Liver (tissue), 9 donors: ENCODE results near the gene LMTK2. TPM values are rescaled to one million over a fixed set of nuclear protein-coding genes. Genes with fewer than 3 reads are reported as not detected.

Source experiments
- DNase-seq: peaks from one replicate; pipeline ENCODE4 v3.0.0-alpha.2; 2017; ENCODE audit warnings: low spot score
- H3K27ac ChIP-seq, 2 donors: one replicate each; pipeline ENCODE4 v1.7.0; 2013; ENCODE audit warnings: inconsistent platforms in 2 of 2, low read length in 2 of 2, control low read depth in 1 of 2, low read depth in 1 of 2, mild to moderate bottlenecking in 1 of 2
- H3K27me3 ChIP-seq, 4 donors: one replicate each; pipeline versions ENCODE4 v1.6.1 to v1.7.0; 2013; ENCODE audit warnings: low read length in 3 of 4, inconsistent platforms in 1 of 4, mild to moderate bottlenecking in 1 of 4, moderate library complexity in 1 of 4; ENCODE audit not compliant: control insufficient read depth in 4 of 4, insufficient read depth in 4 of 4
- H3K36me3 ChIP-seq, 4 donors: one replicate each; pipeline versions ENCODE4 v1.6.1 to v1.7.0; 2013; ENCODE audit warnings: low read length in 3 of 4, mild to moderate bottlenecking in 3 of 4, low read depth in 1 of 4, moderate library complexity in 1 of 4; ENCODE audit not compliant: control insufficient read depth in 4 of 4, insufficient read depth in 3 of 4
- H3K4me1 ChIP-seq, 4 donors: one replicate each; pipeline versions ENCODE4 v1.6.1 to v1.7.0; 2013; ENCODE audit warnings: low read length in 3 of 4, mild to moderate bottlenecking in 3 of 4, moderate library complexity in 1 of 4; ENCODE audit not compliant: control insufficient read depth in 4 of 4, insufficient read depth in 4 of 4
- H3K4me3 ChIP-seq, 3 donors: one replicate each; pipeline versions ENCODE4 v1.6.1 to v1.7.0; 2013; ENCODE audit warnings: low read length in 3 of 3, control low read depth in 1 of 3, low read depth in 1 of 3, mild to moderate bottlenecking in 1 of 3
- H3K9ac ChIP-seq, 2 donors: one replicate each; pipeline ENCODE4 v1.7.0; 2013; ENCODE audit warnings: low read length in 2 of 2, mild to moderate bottlenecking in 2 of 2, moderate library complexity in 2 of 2, control low read depth in 1 of 2, low read depth in 1 of 2
- H3K9me3 ChIP-seq, 4 donors: one replicate each; pipeline versions ENCODE4 v1.6.1 to v1.7.0; 2013; ENCODE audit warnings: low read length in 3 of 4; ENCODE audit not compliant: control insufficient read depth in 4 of 4
- CTCF ChIP-seq: fragments of 150-350 bp; IDR thresholded peaks from 2 replicates; pipeline ENCODE4 v1.5.1; 2017; ENCODE audit warnings: improper control_type of control experiment, low read depth, low read length; ENCODE audit not compliant: missing input control
- EGR1 ChIP-seq, 2 donors: IDR thresholded peaks; 2 replicates each; pipeline ENCODE4 v1.6.1; 2016 to 2018; ENCODE audit warnings: antibody characterized with exemption in 2 of 2, low read depth in 2 of 2
- FOXA1 ChIP-seq: IDR thresholded peaks from 2 replicates; pipeline ENCODE4 v1.6.1; 2016; ENCODE audit warnings: antibody characterized with exemption
- FOXA2 ChIP-seq: IDR thresholded peaks from 2 replicates; pipeline ENCODE4 v1.6.1; 2016; ENCODE audit warnings: antibody characterized with exemption
- HNF4A ChIP-seq, 2 donors: conservative IDR thresholded peaks; 2 replicates each; pipeline ENCODE4 v1.6.1; 2016; ENCODE audit warnings: antibody characterized with exemption in 2 of 2, mild to moderate bottlenecking in 2 of 2
- HNF4G ChIP-seq: IDR thresholded peaks from 2 replicates; pipeline ENCODE4 v1.6.1; 2016; ENCODE audit warnings: antibody characterized with exemption
- NR2F2 ChIP-seq: IDR thresholded peaks from 2 replicates; pipeline ENCODE4 v1.6.1; 2016; ENCODE audit warnings: antibody characterized with exemption
- REST ChIP-seq: IDR thresholded peaks from 2 replicates; pipeline ENCODE4 v1.6.1; 2016; ENCODE audit warnings: antibody characterized with exemption, mild to moderate bottlenecking
- RXRA ChIP-seq, 2 donors: IDR thresholded peaks; 2 replicates each; pipeline ENCODE4 v1.6.1; 2017 to 2018; ENCODE audit warnings: antibody characterized with exemption in 2 of 2, mild to moderate bottlenecking in 1 of 2
- SP1 ChIP-seq: IDR thresholded peaks from 2 replicates; pipeline ENCODE4 v1.6.1; 2018; ENCODE audit warnings: antibody characterized with exemption, mild to moderate bottlenecking
- TAF1 ChIP-seq: conservative IDR thresholded peaks from 2 replicates; pipeline ENCODE4 v1.6.1; 2016; ENCODE audit warnings: antibody characterized with exemption, mild to moderate bottlenecking
- YY1 ChIP-seq: IDR thresholded peaks from 2 replicates; pipeline ENCODE4 v1.6.1; 2016; ENCODE audit warnings: antibody characterized with exemption, mild to moderate bottlenecking
- WGBS: extraction: QIAGEN DNeasy Blood & Tissue Kit; methylation state at CpG from one replicate; pipeline ENCODE4 v1.1.7; 2013; 5-methylcytosine and 5-hydroxymethylcytosine counted together
- polyA plus RNA-seq, 2 donors: library from polyadenylated mRNA; stranded (reverse) in 1 of 2; unstranded in 1 of 2; fragments of 200-250 nt in 1 of 2; fragments of >200 nt in 1 of 2; fragmentation: Nextera tagmentation in 1 of 2; extraction: Ambion mirVana in 1 of 2; gene quantifications; one replicate each; pipeline versions ENCODE4 v1.2.1 to v1.2.3, GENCODE V29; 2013 to 2015
- total RNA-seq, 2 donors: library from RNA; depleted of rRNA; stranded (reverse); fragments of >200 nt; gene quantifications; one replicate each; pipeline ENCODE4 v1.2.3, GENCODE V29; 2014
- TF ChIP-seq, protein P1 (sequence below): IDR thresholded peaks from 2 replicates; pipeline ENCODE4 v1.6.1; 2016; ENCODE audit warnings: antibody characterized with exemption
- TF ChIP-seq, protein P2 (sequence below): IDR thresholded peaks from 2 replicates; pipeline ENCODE4 v1.6.1; 2016; ENCODE audit warnings: antibody characterized with exemption
- donor health status: healthy.
- donor health status: healthy.
- donor health status: healthy.
- donor health status: healthy.
- donor health status: healthy.

LMTK2 gene
- total and polyA plus RNA-seq, 4 donors, result 3.1 to 14.3 (median 9.0) TPM

GRCh38 chr7:98167653-98168052 lies 61.0 kb downstream of the LMTK2 start:
- WGBS, result 97% methylated on average over 15 of the region's 15 CpGs
- no peak overlapping the region for H3K4me3 ChIP-seq

More at GRCh38 chr7:98167653-98168052, 61.0 kb downstream of the LMTK2 start:
- no peak overlapping the region for H3K9ac ChIP-seq
- H3K4me1 ChIP-seq, result peaks cover 0 to 24% (median 19%) of the 10 kb centered on the region in 4 donors
- TF ChIP-seq FOXA2 (no peak), CTCF (no peak), EGR1 (IDR thresholded peaks at IDR 0.05; ENCODE audit: low read depth in 2 of 2) (no peak), HNF4A (conservative IDR thresholded peaks at IDR 0.05) (no peak), TAF1 (no peak), NR2F2 (no peak), HNF4G (no peak), REST (no peak), FOXA1 (no peak), YY1 (no peak), SP1 (no peak), RXRA (IDR thresholded peaks at IDR 0.05) (no peak)
- TF ChIP-seq, protein P1, sequence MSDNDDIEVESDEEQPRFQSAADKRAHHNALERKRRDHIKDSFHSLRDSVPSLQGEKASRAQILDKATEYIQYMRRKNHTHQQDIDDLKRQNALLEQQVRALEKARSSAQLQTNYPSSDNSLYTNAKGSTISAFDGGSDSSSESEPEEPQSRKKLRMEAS, result no peak
- TF ChIP-seq, protein P2, sequence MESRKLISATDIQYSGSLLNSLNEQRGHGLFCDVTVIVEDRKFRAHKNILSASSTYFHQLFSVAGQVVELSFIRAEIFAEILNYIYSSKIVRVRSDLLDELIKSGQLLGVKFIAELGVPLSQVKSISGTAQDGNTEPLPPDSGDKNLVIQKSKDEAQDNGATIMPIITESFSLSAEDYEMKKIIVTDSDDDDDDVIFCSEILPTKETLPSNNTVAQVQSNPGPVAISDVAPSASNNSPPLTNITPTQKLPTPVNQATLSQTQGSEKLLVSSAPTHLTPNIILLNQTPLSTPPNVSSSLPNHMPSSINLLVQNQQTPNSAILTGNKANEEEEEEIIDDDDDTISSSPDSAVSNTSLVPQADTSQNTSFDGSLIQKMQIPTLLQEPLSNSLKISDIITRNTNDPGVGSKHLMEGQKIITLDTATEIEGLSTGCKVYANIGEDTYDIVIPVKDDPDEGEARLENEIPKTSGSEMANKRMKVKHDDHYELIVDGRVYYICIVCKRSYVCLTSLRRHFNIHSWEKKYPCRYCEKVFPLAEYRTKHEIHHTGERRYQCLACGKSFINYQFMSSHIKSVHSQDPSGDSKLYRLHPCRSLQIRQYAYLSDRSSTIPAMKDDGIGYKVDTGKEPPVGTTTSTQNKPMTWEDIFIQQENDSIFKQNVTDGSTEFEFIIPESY, result no peak
- no peaks in the 10 kb centered on the region for H3K36me3 ChIP-seq
- no peak for DNase-seq
- H3K27me3 ChIP-seq, result no peaks in the 10 kb centered on the region
- no peak overlapping the region for H3K27ac ChIP-seq
- H3K9me3 ChIP-seq, result no peaks in the 10 kb centered on the region
